Prostate gland (tissue), 2 donors: ENCODE results near the gene QSER1.

Source experiments
- CTCF ChIP-seq, 4 experiments: fragments of 200-600 bp in 2 of 4; fragments of 450-650 bp in 2 of 4; sonication (generic) in 2 of 4; IDR thresholded peaks; 1 replicate in 3 of 4; 2 replicates in 1 of 4; pipeline ENCODE4 v1.5.1; 2016 to 2019; ENCODE audit warnings: antibody characterized with exemption in 4 of 4, mild to moderate bottlenecking in 2 of 4, moderate library complexity in 2 of 4
- POLR2A ChIP-seq: fragments of 450-650 bp; IDR thresholded peaks from one replicate; pipeline ENCODE4 v1.6.1; 2016; ENCODE audit warnings: antibody characterized with exemption, mild to moderate bottlenecking
- POLR2AphosphoS5 ChIP-seq: sonication (generic); formaldehyde crosslinking; IDR thresholded peaks from one replicate; pipeline ENCODE4 v1.6.1; 2017; ENCODE audit warnings: antibody characterized with exemption

- TF ChIP-seq CTCF (IDR thresholded peaks at IDR 0.05): no peak
- TF ChIP-seq POLR2AphosphoS5: no peak
- no peak for TF ChIP-seq POLR2A
These were observed 7.1 kb upstream of the QSER1 start for GRCh38 chr11:32885556-32885955.
